Upper lobe of left lung (tissue), 4 donors: ENCODE data around the gene ELK3.

Experiments
- EP300 ChIP-seq, 4 donors: sonication (generic); formaldehyde crosslinking; IDR thresholded peaks; one replicate each; pipeline ENCODE4 v1.5.1; 2017; ENCODE audit warnings: antibody characterized with exemption in 4 of 4, control low read depth in 2 of 4
- POLR2A ChIP-seq, 4 donors: fragments of 450-650 bp; IDR thresholded peaks; one replicate each; pipeline ENCODE4 v1.5.1; 2016 to 2017; ENCODE audit warnings: antibody characterized with exemption in 4 of 4, mild to moderate bottlenecking in 2 of 4
- POLR2AphosphoS5 ChIP-seq, 2 donors: sonication (generic); formaldehyde crosslinking; IDR thresholded peaks; one replicate each; pipeline ENCODE4 v1.5.1; 2017; ENCODE audit warnings: antibody characterized with exemption in 2 of 2
- TF ChIP-seq, protein P1 (sequence below), 6 experiments: fragments of 450-650 bp in 4 of 6; fragments of 200-600 bp in 2 of 6; sonication (generic) in 2 of 6; IDR thresholded peaks; one replicate each; pipeline ENCODE4 v1.5.1; 2016 to 2019; ENCODE audit warnings: antibody characterized with exemption in 6 of 6

- TF ChIP-seq, protein P1, sequence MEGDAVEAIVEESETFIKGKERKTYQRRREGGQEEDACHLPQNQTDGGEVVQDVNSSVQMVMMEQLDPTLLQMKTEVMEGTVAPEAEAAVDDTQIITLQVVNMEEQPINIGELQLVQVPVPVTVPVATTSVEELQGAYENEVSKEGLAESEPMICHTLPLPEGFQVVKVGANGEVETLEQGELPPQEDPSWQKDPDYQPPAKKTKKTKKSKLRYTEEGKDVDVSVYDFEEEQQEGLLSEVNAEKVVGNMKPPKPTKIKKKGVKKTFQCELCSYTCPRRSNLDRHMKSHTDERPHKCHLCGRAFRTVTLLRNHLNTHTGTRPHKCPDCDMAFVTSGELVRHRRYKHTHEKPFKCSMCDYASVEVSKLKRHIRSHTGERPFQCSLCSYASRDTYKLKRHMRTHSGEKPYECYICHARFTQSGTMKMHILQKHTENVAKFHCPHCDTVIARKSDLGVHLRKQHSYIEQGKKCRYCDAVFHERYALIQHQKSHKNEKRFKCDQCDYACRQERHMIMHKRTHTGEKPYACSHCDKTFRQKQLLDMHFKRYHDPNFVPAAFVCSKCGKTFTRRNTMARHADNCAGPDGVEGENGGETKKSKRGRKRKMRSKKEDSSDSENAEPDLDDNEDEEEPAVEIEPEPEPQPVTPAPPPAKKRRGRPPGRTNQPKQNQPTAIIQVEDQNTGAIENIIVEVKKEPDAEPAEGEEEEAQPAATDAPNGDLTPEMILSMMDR (IDR thresholded peaks at IDR 0.05) = no peak
- no peak for TF ChIP-seq POLR2A (IDR thresholded peaks at IDR 0.05)
- TF ChIP-seq EP300 (IDR thresholded peaks at IDR 0.05) = no peak
- no peak for TF ChIP-seq POLR2AphosphoS5 (IDR thresholded peaks at IDR 0.05)
These were observed 67.4 kb downstream of the ELK3 start for GRCh38 chr12:96261557-96261956.
